H9 (cell line): ENCODE measurements around the gene LMF2. TPM values are rescaled to one million over a fixed set of nuclear protein-coding genes. Genes with fewer than 3 reads are reported as not detected.
A peak's percentile ranks its signal among the peaks of the same experiment; 100 is the strongest.

Experiments used
- DNase-seq: peaks from one replicate; pipeline ENCODE4 v3.0.0-alpha.2; 2017
- H2AFZ ChIP-seq: one replicate; pipeline ENCODE4 v1.6.1; 2013; ENCODE audit warnings: mild to moderate bottlenecking, low read length, control low read depth, moderate library complexity
- H2AK5ac ChIP-seq: 2 replicates; pipeline ENCODE4 v1.6.1; 2013; ENCODE audit warnings: low read length, control low read depth, mixed read lengths; ENCODE audit not compliant: insufficient read length
- H2BK120ac ChIP-seq: one replicate; pipeline ENCODE4 v1.6.1; 2013; ENCODE audit warnings: low read depth, mild to moderate bottlenecking, low read length, control low read depth, inconsistent platforms; ENCODE audit not compliant: poor library complexity, severe bottlenecking
- H2BK12ac ChIP-seq: 2 replicates; pipeline ENCODE4 v1.6.1; 2013; ENCODE audit warnings: low read length, control low read depth, mixed read lengths, low read depth; ENCODE audit not compliant: insufficient read length
- H2BK15ac ChIP-seq: 2 replicates; pipeline ENCODE4 v1.6.1; 2013; ENCODE audit warnings: low read depth, low read length, control low read depth
- H2BK20ac ChIP-seq: one replicate; pipeline ENCODE4 v1.6.1; 2013; ENCODE audit warnings: low read depth, mild to moderate bottlenecking, low read length, control low read depth, inconsistent platforms; ENCODE audit not compliant: poor library complexity, severe bottlenecking
- H2BK5ac ChIP-seq: 2 replicates; pipeline ENCODE4 v1.6.1; 2013; ENCODE audit warnings: low read length, control low read depth, mixed read lengths; ENCODE audit not compliant: insufficient read length
- H3K14ac ChIP-seq: 2 replicates; pipeline ENCODE4 v1.6.1; 2013; ENCODE audit warnings: low read length, control low read depth; ENCODE audit not compliant: insufficient read depth
- H3K18ac ChIP-seq: 2 replicates; pipeline ENCODE4 v1.6.1; 2013; ENCODE audit warnings: low read depth, mild to moderate bottlenecking, mixed read lengths, low read length, control low read depth; ENCODE audit not compliant: insufficient read length
- H3K23ac ChIP-seq: 2 replicates; pipeline ENCODE4 v1.6.1; 2013; ENCODE audit warnings: low read length, control low read depth, mixed read lengths, low read depth; ENCODE audit not compliant: insufficient read length
- H3K23me2 ChIP-seq: 2 replicates; pipeline ENCODE4 v1.6.1; 2013; ENCODE audit warnings: low read depth, mild to moderate bottlenecking, mixed read lengths, low read length, control low read depth; ENCODE audit not compliant: insufficient read length, poor library complexity, severe bottlenecking
- H3K27ac ChIP-seq: 2 replicates; pipeline ENCODE4 v1.5.1; 2013; ENCODE audit warnings: low read length, control low read depth, mixed read lengths, low read depth; ENCODE audit not compliant: insufficient read length
- H3K27me3 ChIP-seq: 2 replicates; pipeline ENCODE4 v1.6.1; 2013; ENCODE audit warnings: low read length, control low read depth, inconsistent platforms; ENCODE audit not compliant: insufficient read depth
- H3K4ac ChIP-seq: 2 replicates; pipeline ENCODE4 v1.6.1; 2013; ENCODE audit warnings: low read depth, mild to moderate bottlenecking, control low read depth, inconsistent platforms, low read length, moderate library complexity
- H3K4me1 ChIP-seq: 2 replicates; pipeline ENCODE4 v1.6.1; 2013; ENCODE audit warnings: low read length, control low read depth, inconsistent platforms; ENCODE audit not compliant: insufficient read depth
- H3K4me2 ChIP-seq: 2 replicates; pipeline ENCODE4 v1.6.1; 2013; ENCODE audit warnings: low read length, control low read depth, mixed read lengths; ENCODE audit not compliant: insufficient read length, insufficient read depth
- H3K56ac ChIP-seq: 2 replicates; pipeline ENCODE4 v1.6.1; 2013; ENCODE audit warnings: low read depth, mild to moderate bottlenecking, mixed read lengths, low read length, control low read depth; ENCODE audit not compliant: insufficient read length
- H3K79me1 ChIP-seq: 2 replicates; pipeline ENCODE4 v1.6.1; 2013; ENCODE audit warnings: low read depth, mild to moderate bottlenecking, moderate library complexity, low read length, control low read depth, inconsistent platforms; ENCODE audit not compliant: insufficient read depth, poor library complexity, severe bottlenecking
- H3K79me2 ChIP-seq: 2 replicates; pipeline ENCODE4 v1.6.1; 2013; ENCODE audit warnings: low read length, control low read depth, inconsistent platforms; ENCODE audit not compliant: insufficient read depth
- H3K9ac ChIP-seq: 2 replicates; pipeline ENCODE4 v1.6.1; 2013; ENCODE audit warnings: low read length, control low read depth, mixed read lengths; ENCODE audit not compliant: insufficient read length; ENCODE audit errors: extremely low read depth
- H3K9me3 ChIP-seq: one replicate; pipeline ENCODE4 v1.6.1; 2013; ENCODE audit warnings: low read depth, low read length, inconsistent platforms; ENCODE audit not compliant: control insufficient read depth
- H3T11ph ChIP-seq: one replicate; pipeline ENCODE4 v1.6.1; 2013; ENCODE audit warnings: mild to moderate bottlenecking, low read length, control low read depth, inconsistent platforms
- H4K20me1 ChIP-seq: one replicate; pipeline ENCODE4 v1.6.1; 2013; ENCODE audit not compliant: control insufficient read depth, insufficient read length, insufficient read depth
- H4K5ac ChIP-seq: 2 replicates; pipeline ENCODE4 v1.6.1; 2013; ENCODE audit warnings: low read depth, mild to moderate bottlenecking, mixed read lengths, low read length, control low read depth; ENCODE audit not compliant: insufficient read length
- H4K8ac ChIP-seq: replicated peaks from 2 replicates; pipeline ENCODE4 v1.6.1; 2013; ENCODE audit warnings: low read length, control low read depth, mixed read lengths, low read depth; ENCODE audit not compliant: insufficient read length
- H4K91ac ChIP-seq: 2 replicates; pipeline ENCODE4 v1.6.1; 2013; ENCODE audit warnings: low read depth, mild to moderate bottlenecking, moderate library complexity, mixed read lengths, low read length, control low read depth; ENCODE audit not compliant: insufficient read length
- H3K27ac Mint-ChIP-seq, 3 experiments: 2 replicates in 2 of 3; 3 replicates in 1 of 3; pipeline ENCODE4 v1.8.0; 2020 to 2021; ENCODE audit warnings: mixed read lengths in 3 of 3, mild to moderate bottlenecking in 1 of 3, moderate library complexity in 1 of 3
- H3K27me3 Mint-ChIP-seq: 2 replicates; pipeline ENCODE4 v1.8.0; 2021; ENCODE audit warnings: low read depth, mild to moderate bottlenecking, moderate library complexity, mixed read lengths
- H3K36me3 Mint-ChIP-seq, 3 experiments: 2 replicates in 2 of 3; 3 replicates in 1 of 3; pipeline ENCODE4 v1.8.0; 2020 to 2021; ENCODE audit warnings: low read depth in 3 of 3, mixed read lengths in 3 of 3; ENCODE audit not compliant: insufficient read depth in 1 of 3
- H3K4me1 Mint-ChIP-seq, 2 experiments: 2 replicates each; pipeline ENCODE4 v1.8.0; 2020; ENCODE audit warnings: mixed read lengths in 2 of 2
- H3K4me3 Mint-ChIP-seq, 2 experiments: 2 replicates in 1 of 2; 3 replicates in 1 of 2; pipeline ENCODE4 v1.8.0; 2020 to 2021; ENCODE audit warnings: mild to moderate bottlenecking in 2 of 2, mixed read lengths in 2 of 2, moderate library complexity in 1 of 2
- H3K9me3 Mint-ChIP-seq, 2 experiments: 2 replicates in 1 of 2; 3 replicates in 1 of 2; pipeline ENCODE4 v1.8.0; 2020; ENCODE audit warnings: mild to moderate bottlenecking in 2 of 2, mixed read lengths in 2 of 2, moderate library complexity in 1 of 2
- CTCF ChIP-seq: fragments of 200-600 bp; sonication (generic); conservative IDR thresholded peaks from 3 replicates; pipeline ENCODE4 v1.8.0; 2021; ENCODE audit warnings: antibody characterized with exemption, mild to moderate bottlenecking
- WGBS: extraction: QIAGEN DNeasy Blood & Tissue Kit; methylation state at CpG from one replicate; pipeline ENCODE4 v1.1.7; 2013; ENCODE audit warnings: missing lambda C conversion rate, low lambda C conversion rate, mixed read lengths; ENCODE audit not compliant: insufficient read length; ENCODE audit errors: extremely low coverage; 5-methylcytosine and 5-hydroxymethylcytosine counted together
- total RNA-seq: library from RNA; stranded (reverse); gene quantifications from 2 replicates; pipeline ENCODE4 v1.2.1, GENCODE V29; 2021

The LMF2 gene
- total RNA-seq, 1 experiment from 2014 or later = 43.6 TPM

- peak; percentile 25 for DNase-seq
- Histone ChIP-seq H2BK5ac (no peak overlapping the region), H3K18ac (no peak overlapping the region), H3T11ph (no peak overlapping the region), H2BK20ac (no peak overlapping the region), H3K27me3 (no peaks in the 10 kb centered on the region), H4K91ac (no peak overlapping the region), H3K79me2 (no peaks in the 10 kb centered on the region), H4K8ac (no peak overlapping the region), H4K5ac (no peak overlapping the region), H3K56ac (no peak overlapping the region), H3K4me1 (no peaks in the 10 kb centered on the region), H3K9me3 (no peaks in the 10 kb centered on the region), H3K14ac (no peak overlapping the region), H4K20me1 (no peaks in the 10 kb centered on the region), H3K9ac (no peak overlapping the region), H3K4me2 (no peak overlapping the region), H2AK5ac (no peak overlapping the region), H2BK120ac (no peak overlapping the region), H3K23ac (no peak overlapping the region), H3K27ac (no peak overlapping the region), H2BK12ac (no peak overlapping the region), H2AFZ (no peak overlapping the region), H3K4ac (no peak overlapping the region), H3K79me1 (no peaks in the 10 kb centered on the region), H2BK15ac (no peak overlapping the region), H3K23me2 (no peaks in the 10 kb centered on the region)
- H3K27ac Mint-ChIP-seq = no peak overlapping the region
- no peak for TF ChIP-seq CTCF
- no peak overlapping the region for H3K4me3 Mint-ChIP-seq
- H3K4me1 Mint-ChIP-seq = peaks cover 3 to 6% of the 10 kb centered on the region in 2 experiments; a peak in 2 of 4 replicates
- peaks cover 0 to 2% (median 0%) of the 10 kb centered on the region in 3 experiments; a peak in 1 of 7 replicates for H3K36me3 Mint-ChIP-seq
- WGBS = no CpG with 5 or more reads among the region's 31 CpGs
- peaks cover 9% of the 10 kb centered on the region for H3K27me3 Mint-ChIP-seq
- peaks cover 0 to 3% of the 10 kb centered on the region in 2 experiments; a peak in 1 of 5 replicates for H3K9me3 Mint-ChIP-seq
Measured at GRCh38 chr22:50489363-50490243, 17.9 kb downstream of the LMF2 start.
